DMS79 treated with DMSO at 0.1 percent for 48 hours (cell line): Measurements from ENCODE around the gene PECR.
"Not testable (repeated sequence)": the region's sequence is repeated elsewhere in the genome, so short reads cannot be mapped to it uniquely, and the experiment has no call there.

Source experiments
- DNase-seq: peaks from one replicate; lab custom pipeline; 2025; lab: John Stamatoyannopoulos, UW

Gene PECR

GRCh38 chr2:216002101-216002678 is 79.4 kb downstream of the PECR start:
- no peak for DNase-seq

- DNase-seq: no peak
Observed at GRCh38 chr2:216001216-216002100, 80.2 kb downstream of the PECR start.

DNA sequence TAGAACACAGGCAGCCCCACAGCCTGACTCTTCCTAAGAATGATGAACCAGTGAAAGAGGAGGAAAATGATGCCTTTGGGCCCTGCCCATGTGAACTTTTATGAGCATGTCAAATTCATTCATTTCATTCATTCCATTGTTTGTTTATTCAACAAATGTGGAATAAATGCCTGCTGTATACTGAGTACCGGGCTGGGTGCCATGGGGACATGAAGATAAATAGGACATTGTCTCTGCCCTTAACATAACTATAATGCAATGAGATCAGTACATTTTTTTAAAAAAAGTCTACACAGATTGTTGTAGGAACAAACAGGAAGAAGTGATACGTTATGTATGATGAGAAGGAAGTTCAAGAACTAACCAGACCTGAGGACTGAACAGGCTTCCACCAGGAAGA is 83.0 kb downstream of the PECR start:
- DNase-seq: no peak

DNA sequence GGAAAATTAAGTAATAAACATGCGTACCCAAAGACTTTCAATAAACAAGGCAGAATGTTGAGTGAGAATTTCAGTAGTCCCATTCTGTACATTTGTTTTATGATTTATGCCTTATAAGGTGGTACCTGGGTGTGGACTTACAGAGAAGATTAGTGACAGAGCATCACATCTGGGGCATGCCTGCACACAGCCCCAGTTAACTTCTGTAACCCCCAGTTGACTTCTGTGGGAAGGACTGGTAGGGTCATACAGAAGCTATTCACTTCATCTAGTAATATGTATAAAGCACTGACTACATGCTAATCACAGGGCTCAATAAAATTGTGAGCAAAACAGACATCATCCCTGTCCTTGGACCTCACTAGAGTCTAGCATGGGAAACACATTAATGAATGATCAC is 84.4 kb downstream of the PECR start:
- DNase-seq: no peak

GRCh38 chr2:215994911-215995310 is 86.7 kb downstream of the PECR start:
- no peak for DNase-seq

- not testable (repeated sequence) for DNase-seq
Observed at GRCh38 chr2:215988556-215989207, 92.9 kb downstream of the PECR start.
